Lower leg skin (tissue), 3 donors: ENCODE results near the gene CDHR1.

Experiments used
- POLR2A ChIP-seq, 2 donors: fragments of 450-650 bp; IDR thresholded peaks; one replicate each; pipeline ENCODE4 v1.6.1; 2016 to 2017; ENCODE audit warnings: antibody characterized with exemption in 2 of 2, mild to moderate bottlenecking in 1 of 2, moderate library complexity in 1 of 2
- TF ChIP-seq, protein P1 (sequence below), 3 donors: fragments of 450-650 bp; IDR thresholded peaks; one replicate each; pipeline ENCODE4 v1.5.1; 2016; ENCODE audit warnings: antibody characterized with exemption in 3 of 3, mild to moderate bottlenecking in 3 of 3, moderate library complexity in 2 of 3

DNA sequence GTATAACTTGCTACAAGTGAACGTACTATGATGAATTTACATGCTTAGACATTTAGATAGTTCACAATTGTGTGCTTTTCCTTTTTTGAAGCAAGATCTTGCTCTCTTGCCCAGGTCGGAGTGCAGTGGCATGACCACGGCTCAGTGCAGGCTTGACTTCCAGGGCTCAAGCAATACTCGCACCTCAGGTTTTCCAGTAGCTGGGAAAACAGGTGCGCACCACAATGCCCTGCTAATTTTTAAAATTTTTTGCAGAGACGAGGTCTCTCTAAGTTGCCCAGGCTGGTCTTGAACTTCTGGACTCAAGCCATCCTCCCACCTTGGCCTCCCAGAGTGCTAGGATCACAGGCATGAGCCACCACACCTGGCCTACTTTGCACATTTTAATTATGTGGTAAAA is 18.9 kb upstream of the CDHR1 start:
- TF ChIP-seq, protein P1, sequence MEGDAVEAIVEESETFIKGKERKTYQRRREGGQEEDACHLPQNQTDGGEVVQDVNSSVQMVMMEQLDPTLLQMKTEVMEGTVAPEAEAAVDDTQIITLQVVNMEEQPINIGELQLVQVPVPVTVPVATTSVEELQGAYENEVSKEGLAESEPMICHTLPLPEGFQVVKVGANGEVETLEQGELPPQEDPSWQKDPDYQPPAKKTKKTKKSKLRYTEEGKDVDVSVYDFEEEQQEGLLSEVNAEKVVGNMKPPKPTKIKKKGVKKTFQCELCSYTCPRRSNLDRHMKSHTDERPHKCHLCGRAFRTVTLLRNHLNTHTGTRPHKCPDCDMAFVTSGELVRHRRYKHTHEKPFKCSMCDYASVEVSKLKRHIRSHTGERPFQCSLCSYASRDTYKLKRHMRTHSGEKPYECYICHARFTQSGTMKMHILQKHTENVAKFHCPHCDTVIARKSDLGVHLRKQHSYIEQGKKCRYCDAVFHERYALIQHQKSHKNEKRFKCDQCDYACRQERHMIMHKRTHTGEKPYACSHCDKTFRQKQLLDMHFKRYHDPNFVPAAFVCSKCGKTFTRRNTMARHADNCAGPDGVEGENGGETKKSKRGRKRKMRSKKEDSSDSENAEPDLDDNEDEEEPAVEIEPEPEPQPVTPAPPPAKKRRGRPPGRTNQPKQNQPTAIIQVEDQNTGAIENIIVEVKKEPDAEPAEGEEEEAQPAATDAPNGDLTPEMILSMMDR (IDR thresholded peaks at IDR 0.05): no peak
- no peak for TF ChIP-seq POLR2A (IDR thresholded peaks at IDR 0.05)
